ENCODE results near the gene DAAM2.

The DAAM2 gene

DNA sequence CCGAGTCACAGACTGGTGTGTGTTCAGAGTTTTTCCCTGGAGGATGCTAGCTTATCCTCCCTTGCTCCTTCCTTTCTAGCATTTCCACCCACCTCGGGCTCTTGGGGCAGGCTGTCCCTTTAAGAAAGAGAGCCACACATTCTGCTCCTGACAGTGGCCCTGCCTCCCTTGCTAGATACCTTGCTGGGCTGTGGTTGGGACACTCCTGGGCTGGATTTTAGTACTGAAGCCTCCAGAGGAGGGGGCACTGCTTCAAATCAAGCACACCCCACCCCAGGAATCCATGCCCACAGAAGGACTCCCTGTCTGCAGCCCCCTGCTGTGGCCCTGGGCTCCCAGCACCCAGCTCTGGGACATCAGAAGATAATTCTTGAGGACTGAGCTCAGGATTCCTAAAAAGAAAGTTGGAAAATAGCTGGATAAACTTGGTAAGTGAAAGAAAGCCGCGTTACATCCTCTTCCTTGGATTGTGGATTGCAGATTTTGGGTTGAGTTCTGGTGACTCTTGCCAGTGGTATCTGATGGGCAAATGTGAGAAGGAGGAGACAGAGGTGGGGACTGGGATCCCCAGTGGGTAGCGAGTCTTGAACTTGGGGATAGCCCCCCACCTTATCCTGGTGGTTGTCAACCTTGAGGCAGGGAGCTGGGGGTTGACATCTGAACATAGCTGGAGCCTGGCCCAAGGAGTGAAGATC lies 29.0 kb downstream of the DAAM2 start:
- POLR2A ChIA-PET = no interaction called here

DNA sequence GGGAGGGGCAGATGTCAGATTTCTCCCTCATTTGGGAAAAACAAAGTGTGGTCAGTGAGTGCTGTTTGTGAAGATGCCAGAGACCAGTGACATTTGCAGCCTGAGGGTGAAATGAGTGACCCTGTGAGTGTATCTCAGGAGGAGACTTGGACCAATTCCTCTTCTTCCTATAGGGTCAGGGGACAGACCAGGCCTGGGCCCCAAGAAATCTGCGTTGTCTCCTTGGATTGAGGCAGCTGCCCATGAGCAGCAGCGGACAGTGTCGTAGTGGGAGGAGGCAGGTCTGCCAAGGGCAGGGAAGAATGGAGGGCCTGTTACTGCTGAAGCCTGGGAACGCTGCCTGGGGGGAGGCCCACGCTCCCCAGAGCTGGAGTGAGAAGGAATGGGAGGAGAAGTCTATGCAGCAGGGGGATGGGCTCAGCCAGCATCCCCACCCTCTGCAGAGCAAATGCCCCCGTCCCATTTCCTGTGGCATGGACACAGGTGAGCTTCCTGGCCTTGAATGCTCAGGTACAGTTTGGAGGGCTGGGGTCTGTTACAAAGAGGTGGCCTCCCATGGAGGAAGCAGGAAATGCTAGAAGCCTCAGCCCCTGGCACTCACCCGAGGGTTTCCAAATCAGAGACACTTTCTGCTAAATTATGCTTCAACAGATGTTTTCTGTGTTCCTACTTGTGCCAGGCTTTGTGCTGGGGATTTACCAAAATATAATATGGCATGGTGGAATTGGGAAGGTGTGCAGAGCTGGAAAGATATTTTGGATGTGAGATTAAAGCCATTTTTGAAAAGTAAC lies 29.8 kb downstream of the DAAM2 start:
- DNase-seq (ENCODE audit: extremely low spot score) = no peak
- ChIA-PET CTCF (no interaction called here), POLR2A (no interaction called here)
- TF ChIP-seq SUZ12 (IDR thresholded peaks at IDR 0.05) (no peak), ZNF384 (IDR thresholded peaks at IDR 0.05) (no peak), FOXA1 (IDR thresholded peaks at IDR 0.05) (no peak), NFRKB (IDR thresholded peaks at IDR 0.05) (no peak), ELF4 (IDR thresholded peaks at IDR 0.05) (no peak), FOXM1 (IDR thresholded peaks at IDR 0.05; ENCODE audit: borderline replicate concordance) (no peak), CTBP1 (IDR thresholded peaks at IDR 0.05; ENCODE audit: borderline replicate concordance) (no peak)

More for the DNA sequence above, 29.0 kb downstream of the DAAM2 start:
- TF ChIP-seq SP1 (IDR thresholded peaks at IDR 0.05) = no peak
- no peak for TF ChIP-seq HDGF (IDR thresholded peaks at IDR 0.05; ENCODE audit: borderline replicate concordance)
- no peak for TF ChIP-seq ARNT (IDR thresholded peaks at IDR 0.05)
- no peak for TF ChIP-seq L3MBTL2 (conservative IDR thresholded peaks at IDR 0.05)
- no peak for TF ChIP-seq TARDBP (IDR thresholded peaks at IDR 0.05)
- no peak for TF ChIP-seq NFRKB (IDR thresholded peaks at IDR 0.05)
- TF ChIP-seq BHLHE40 (IDR thresholded peaks at IDR 0.05; ENCODE audit: borderline replicate concordance) = no peak
- TF ChIP-seq FOXM1 (IDR thresholded peaks at IDR 0.05; ENCODE audit: borderline replicate concordance) = no peak
- no peak for TF ChIP-seq SUZ12 (IDR thresholded peaks at IDR 0.05)
- TF ChIP-seq LEF1 (IDR thresholded peaks at IDR 0.05; ENCODE audit: borderline replicate concordance) = no peak
- TF ChIP-seq FOXK2 (IDR thresholded peaks at IDR 0.05) = no peak
- no peak for TF ChIP-seq CTBP1 (IDR thresholded peaks at IDR 0.05; ENCODE audit: borderline replicate concordance)
- TF ChIP-seq ZNF384 (IDR thresholded peaks at IDR 0.05) = no peak
- DNase-seq (ENCODE audit: extremely low spot score) = no peak
- CTCF ChIA-PET = no interaction called here

DNA sequence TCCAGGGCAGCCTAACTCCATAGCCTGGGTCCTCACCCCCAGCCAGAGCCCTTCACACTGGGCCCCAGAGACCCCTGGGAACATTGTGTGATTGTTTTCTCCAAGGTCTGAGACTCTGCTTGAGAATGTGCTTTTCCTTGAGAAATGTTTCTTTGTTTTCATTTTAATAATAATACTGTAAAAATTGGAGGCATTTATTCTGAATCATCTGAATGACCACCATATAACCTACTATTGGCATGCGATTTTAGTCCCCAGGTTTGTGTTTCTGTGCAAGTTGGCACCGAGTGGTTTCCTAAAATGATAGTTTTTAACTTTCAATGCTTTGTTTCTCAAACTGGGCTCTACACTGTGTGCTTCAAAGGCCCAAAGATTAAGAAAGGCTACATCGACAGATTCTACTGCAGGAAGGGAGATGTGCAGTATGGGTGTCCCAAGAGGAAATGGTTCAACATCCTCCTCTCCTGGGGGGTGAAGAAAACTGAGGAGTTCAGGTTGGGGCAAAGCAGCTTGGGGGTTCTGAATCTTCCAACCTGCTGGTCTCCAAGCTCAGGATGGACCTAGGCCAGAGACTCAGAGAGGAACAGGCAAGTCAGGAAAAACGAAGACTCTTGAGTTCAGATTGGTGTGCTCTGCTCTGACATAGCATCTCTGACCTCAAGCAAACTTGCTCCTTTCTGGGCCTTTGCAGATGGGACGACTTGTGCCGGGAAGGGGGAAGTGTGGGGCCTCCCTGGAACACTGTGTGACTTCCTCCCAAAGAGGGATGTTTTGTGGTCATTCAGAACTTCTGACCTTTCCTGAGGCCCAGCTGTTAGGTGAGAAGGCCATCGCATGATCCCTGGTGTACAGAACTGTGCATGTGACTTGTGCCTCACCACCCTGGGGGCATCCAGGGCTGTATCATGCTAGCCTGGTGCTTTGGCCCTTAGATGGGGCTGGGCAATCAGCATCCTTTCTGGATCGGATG lies 31.0 kb downstream of the DAAM2 start:
- no peak for DNase-seq (ENCODE audit: extremely low spot score)
- ChIA-PET POLR2A (no interaction called here), CTCF (no interaction called here)
- TF ChIP-seq L3MBTL2 (conservative IDR thresholded peaks at IDR 0.05) (no peak), TARDBP (IDR thresholded peaks at IDR 0.05) (no peak), FOXA1 (IDR thresholded peaks at IDR 0.05) (no peak), ELF4 (IDR thresholded peaks at IDR 0.05) (no peak), FOXM1 (IDR thresholded peaks at IDR 0.05; ENCODE audit: borderline replicate concordance) (no peak), CTBP1 (IDR thresholded peaks at IDR 0.05; ENCODE audit: borderline replicate concordance) (no peak), NFRKB (IDR thresholded peaks at IDR 0.05) (no peak), FOXK2 (IDR thresholded peaks at IDR 0.05) (no peak), BHLHE40 (IDR thresholded peaks at IDR 0.05; ENCODE audit: borderline replicate concordance) (no peak), SP1 (IDR thresholded peaks at IDR 0.05) (no peak), ZNF384 (IDR thresholded peaks at IDR 0.05) (no peak)
- TF ChIP-seq, protein P1, sequence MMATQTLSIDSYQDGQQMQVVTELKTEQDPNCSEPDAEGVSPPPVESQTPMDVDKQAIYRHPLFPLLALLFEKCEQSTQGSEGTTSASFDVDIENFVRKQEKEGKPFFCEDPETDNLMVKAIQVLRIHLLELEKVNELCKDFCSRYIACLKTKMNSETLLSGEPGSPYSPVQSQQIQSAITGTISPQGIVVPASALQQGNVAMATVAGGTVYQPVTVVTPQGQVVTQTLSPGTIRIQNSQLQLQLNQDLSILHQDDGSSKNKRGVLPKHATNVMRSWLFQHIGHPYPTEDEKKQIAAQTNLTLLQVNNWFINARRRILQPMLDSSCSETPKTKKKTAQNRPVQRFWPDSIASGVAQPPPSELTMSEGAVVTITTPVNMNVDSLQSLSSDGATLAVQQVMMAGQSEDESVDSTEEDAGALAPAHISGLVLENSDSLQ (IDR thresholded peaks at IDR 0.05) = no peak

DNA sequence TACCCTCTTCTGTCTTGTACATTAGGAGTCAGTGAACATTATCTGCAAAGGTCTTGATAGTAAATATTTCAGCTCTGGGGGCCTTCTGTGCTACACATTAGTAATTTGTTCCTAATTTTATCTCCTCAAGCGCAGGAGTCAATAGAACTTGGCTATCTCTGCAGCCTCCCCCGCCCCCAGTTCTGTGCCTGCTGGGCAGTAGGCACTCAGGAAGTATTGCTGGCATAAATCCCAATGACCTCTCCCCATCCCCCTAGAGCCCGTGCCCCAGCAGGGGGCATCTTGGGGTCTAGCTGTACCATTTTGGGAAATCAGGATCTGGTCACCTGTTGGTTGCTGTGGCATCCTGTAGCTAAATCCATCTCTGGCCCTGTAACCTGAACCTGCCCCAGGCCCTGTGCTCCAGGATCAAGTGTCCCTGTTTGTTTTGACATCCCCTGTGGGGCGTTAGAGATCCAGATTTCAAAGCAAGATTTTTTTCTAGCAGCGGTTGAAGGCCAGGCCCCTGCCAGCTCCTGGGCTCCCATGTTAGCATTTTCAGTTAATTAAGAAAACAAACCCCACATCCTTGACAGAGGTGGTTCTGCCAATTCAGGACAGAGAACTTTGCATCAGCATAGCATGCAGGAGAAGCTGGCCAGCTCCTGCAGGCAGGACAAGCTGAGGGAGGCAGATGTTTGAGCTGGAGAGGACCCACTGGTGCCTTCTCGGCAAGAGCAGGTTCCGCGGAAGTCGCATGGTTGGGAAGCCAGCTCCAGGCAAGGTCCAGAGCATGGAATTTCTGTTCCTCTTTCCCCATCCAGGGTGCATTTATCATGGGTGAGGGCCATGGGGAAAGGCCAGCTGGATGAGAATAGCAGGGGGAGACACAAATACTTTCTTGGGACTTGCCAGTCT lies 32.1 kb downstream of the DAAM2 start:
- CTCF ChIA-PET = no interaction called here
- no peak for TF ChIP-seq ELF4 (IDR thresholded peaks at IDR 0.05)
- no peak for TF ChIP-seq L3MBTL2 (conservative IDR thresholded peaks at IDR 0.05)
- TF ChIP-seq, protein P1 (IDR thresholded peaks at IDR 0.05) = no peak
- POLR2A ChIA-PET = no interaction called here

DNA sequence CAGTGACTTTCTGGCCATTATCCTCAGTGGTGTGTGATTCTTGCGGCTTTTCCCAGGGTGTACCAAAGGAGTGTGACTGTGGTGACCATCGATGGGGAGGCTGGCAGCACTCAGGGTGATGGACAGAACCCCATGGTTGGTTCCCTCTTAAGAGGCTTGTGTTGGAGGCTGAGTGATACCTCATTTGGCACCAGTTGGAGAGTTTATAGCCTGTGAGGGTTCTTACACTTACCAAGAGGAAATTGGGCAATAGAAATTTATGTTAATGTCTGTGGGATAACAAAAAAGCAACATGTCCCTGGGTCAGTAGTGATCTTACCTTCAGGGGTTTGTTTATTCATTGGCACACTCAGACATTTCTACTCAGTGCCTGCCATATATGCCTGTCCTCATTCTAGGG lies 37.2 kb downstream of the DAAM2 start:
- DNase-seq (ENCODE audit: extremely low spot score) = no peak
- TF ChIP-seq ZNF384 (IDR thresholded peaks at IDR 0.05) (no peak), SP1 (IDR thresholded peaks at IDR 0.05) (no peak), BHLHE40 (IDR thresholded peaks at IDR 0.05; ENCODE audit: borderline replicate concordance) (no peak), FOXK2 (IDR thresholded peaks at IDR 0.05) (no peak), L3MBTL2 (conservative IDR thresholded peaks at IDR 0.05) (no peak), LEF1 (IDR thresholded peaks at IDR 0.05; ENCODE audit: borderline replicate concordance) (no peak), FOXM1 (IDR thresholded peaks at IDR 0.05; ENCODE audit: borderline replicate concordance) (no peak), SUZ12 (IDR thresholded peaks at IDR 0.05) (no peak), HDGF (IDR thresholded peaks at IDR 0.05; ENCODE audit: borderline replicate concordance) (no peak), ELF4 (IDR thresholded peaks at IDR 0.05) (no peak), NFRKB (IDR thresholded peaks at IDR 0.05) (no peak)
- TF ChIP-seq, protein P1 (IDR thresholded peaks at IDR 0.05) = no peak
- ChIA-PET CTCF (no interaction called here), POLR2A (no interaction called here)

More for the DNA sequence above, 32.1 kb downstream of the DAAM2 start:
- peak; percentile 28 for DNase-seq (ENCODE audit: extremely low spot score)
